Activated CD4-positive, alpha-beta T cell treated with anti-CD3 and anti-CD28 coated beads, Interleukin-2, amount 10 ng/mL, durations not matched to agents 24 days and 14 days (primary cell): ENCODE data around the gene HOMEZ. TPM values are rescaled to one million over a fixed set of nuclear protein-coding genes. Genes with fewer than 3 reads are reported as not detected.
"Not testable (repeated sequence)": the region's sequence is repeated elsewhere in the genome, so short reads cannot be mapped to it uniquely, and the experiment has no call there.

Source experiments
- DNase-seq: peaks from one replicate; pipeline ENCODE4 v3.0.0; 2022
- H3K27ac Mint-ChIP-seq: one replicate; pipeline ENCODE4 v1.8.0; 2022; ENCODE audit warnings: mild to moderate bottlenecking, mixed read lengths
- H3K27me3 Mint-ChIP-seq: one replicate; pipeline ENCODE4 v1.8.0; 2022; ENCODE audit warnings: mixed read lengths
- H3K36me3 Mint-ChIP-seq: one replicate; pipeline ENCODE4 v1.8.0; 2022; ENCODE audit warnings: low read depth, mild to moderate bottlenecking, mixed read lengths
- H3K4me1 Mint-ChIP-seq: one replicate; pipeline ENCODE4 v1.8.0; 2021; ENCODE audit warnings: mixed read lengths
- H3K4me3 Mint-ChIP-seq: one replicate; pipeline ENCODE4 v1.8.0; 2022; ENCODE audit warnings: mild to moderate bottlenecking, moderate library complexity, mixed read lengths
- H3K9me3 Mint-ChIP-seq: one replicate; pipeline ENCODE4 v1.8.0; 2021; ENCODE audit warnings: mixed read lengths
- intact Hi-C: fragments of 100-400 bp; cut with micrococcal nuclease; formaldehyde crosslinking; loops from one replicate; pipeline ENCODE4 v1.15.1; 2023
- total RNA-seq: library from RNA; stranded (reverse); gene quantifications from 2 replicates; pipeline ENCODE4 v1.2.3, GENCODE V29; 2022

The HOMEZ gene
- total RNA-seq, 1 donor from 2014 or later: 13.5 TPM

DNA sequence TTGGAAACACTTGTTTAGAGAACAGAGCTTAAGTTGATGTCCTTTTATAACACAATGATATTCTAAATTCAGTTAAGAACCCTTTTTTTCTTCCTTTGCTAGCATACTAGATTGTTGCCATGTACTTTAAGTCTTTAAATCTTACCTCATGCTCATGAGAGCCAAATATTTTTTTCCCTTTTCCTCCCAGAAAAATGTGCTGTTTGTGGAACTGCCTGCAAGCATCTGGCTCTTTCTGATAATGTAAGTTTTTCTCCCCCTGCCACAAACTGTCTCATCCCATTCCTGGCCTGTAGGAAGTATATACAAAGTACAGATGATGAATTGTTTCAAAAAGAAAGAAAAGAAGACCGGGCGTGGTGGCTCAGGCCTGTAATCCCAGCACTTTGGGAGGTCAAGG is 42.9 kb downstream of the HOMEZ start:
- Mint-ChIP-seq H3K36me3 (no peaks in the 10 kb centered on the region), H3K9me3 (no peaks in the 10 kb centered on the region), H3K27ac (no peak overlapping the region), H3K27me3 (peaks cover 18% of the 10 kb centered on the region), H3K4me1 (no peaks in the 10 kb centered on the region), H3K4me3 (no peak overlapping the region)
- intact Hi-C loops: no loop called here
- DNase-seq: no peak

DNA sequence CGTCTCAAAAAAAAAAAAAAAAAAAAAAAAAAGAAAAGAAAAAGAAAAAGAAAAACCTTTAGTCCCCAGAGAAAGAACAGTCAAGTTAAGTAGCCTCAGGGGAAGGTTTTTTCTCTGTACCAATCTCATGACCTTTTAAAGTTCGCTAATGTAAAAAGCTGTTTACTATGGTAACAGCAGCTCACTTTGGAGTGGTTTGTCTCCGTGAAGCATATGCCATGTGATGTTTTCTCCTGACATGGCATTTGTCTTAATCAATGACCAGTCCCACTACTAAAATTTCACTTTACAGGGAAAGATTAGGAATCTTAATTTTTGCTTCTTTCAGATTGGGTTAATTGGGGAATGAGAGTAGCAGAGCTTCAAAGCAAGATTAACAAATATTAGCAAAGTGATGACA is 43.9 kb downstream of the HOMEZ start:
- Mint-ChIP-seq H3K9me3 (no peaks in the 10 kb centered on the region), H3K27ac (no peak overlapping the region), H3K36me3 (no peaks in the 10 kb centered on the region), H3K4me3 (no peak overlapping the region), H3K27me3 (peaks cover 21% of the 10 kb centered on the region), H3K4me1 (peaks cover 6% of the 10 kb centered on the region)
- no peak for DNase-seq
- intact Hi-C loops: no loop called here

DNA sequence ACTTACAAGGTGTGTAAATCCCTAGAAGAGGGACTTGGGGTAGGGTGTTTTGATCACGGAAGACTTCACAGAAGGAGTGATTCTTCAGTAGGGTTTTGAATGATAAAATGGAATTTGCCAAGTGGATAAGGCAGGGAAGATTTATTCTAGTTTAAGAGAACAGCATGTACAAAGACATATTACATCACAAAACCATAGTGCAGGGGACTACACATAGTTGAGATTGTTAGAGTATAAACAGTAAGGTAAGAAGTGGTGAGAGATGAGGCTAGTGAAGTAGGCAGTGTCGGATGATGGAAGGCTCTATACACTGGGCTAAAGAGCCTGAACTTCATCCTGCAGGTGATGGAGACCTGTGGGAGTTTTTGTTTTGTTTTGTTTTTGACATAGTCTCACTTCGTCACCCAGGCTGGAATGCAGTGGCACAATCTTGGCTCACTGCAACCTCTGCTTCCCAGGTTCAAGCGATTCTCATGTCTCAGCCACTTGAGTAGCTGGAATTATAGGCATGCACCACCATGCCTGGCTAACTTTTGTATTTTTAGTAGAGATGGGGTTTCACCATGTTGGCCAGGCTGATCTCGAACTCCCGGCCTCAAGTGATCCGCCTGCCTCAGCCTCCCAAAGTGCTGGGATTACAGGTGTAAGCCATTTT is 44.7 kb downstream of the HOMEZ start:
- intact Hi-C loops, DNase-seq, H3K9me3 Mint-ChIP-seq: not testable (repeated sequence)

DNA sequence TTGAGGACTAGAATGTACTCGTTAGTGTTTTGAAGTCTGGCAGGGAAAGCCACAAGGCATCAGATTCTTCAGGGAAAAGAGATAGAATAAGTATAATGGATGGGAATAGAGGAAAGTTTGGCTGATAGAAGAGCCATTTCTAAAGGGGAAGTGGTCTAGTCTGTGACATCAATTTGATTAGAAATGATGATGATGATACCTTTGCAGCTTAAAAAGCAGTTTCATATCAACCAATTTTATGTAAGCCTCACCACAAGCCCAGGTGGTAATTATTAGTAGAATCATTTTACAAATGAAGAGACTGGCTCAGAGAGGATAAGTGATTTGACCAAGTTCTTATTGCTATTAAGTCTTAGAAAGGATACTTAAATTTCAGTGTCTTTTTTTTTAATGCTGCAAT is 45.3 kb downstream of the HOMEZ start:
- intact Hi-C loops: no loop called here
- no peak for DNase-seq
- Mint-ChIP-seq H3K9me3 (no peaks in the 10 kb centered on the region), H3K4me1 (peaks cover 6% of the 10 kb centered on the region), H3K27ac (no peak overlapping the region), H3K36me3 (no peaks in the 10 kb centered on the region), H3K27me3 (peaks cover 20% of the 10 kb centered on the region), H3K4me3 (no peak overlapping the region)

More for the DNA sequence above, 44.7 kb downstream of the HOMEZ start:
- H3K4me1 Mint-ChIP-seq, H3K36me3 Mint-ChIP-seq, H3K4me3 Mint-ChIP-seq, H3K27ac Mint-ChIP-seq: not testable (repeated sequence)
- peaks cover 23% of the 10 kb centered on the region for H3K27me3 Mint-ChIP-seq

DNA sequence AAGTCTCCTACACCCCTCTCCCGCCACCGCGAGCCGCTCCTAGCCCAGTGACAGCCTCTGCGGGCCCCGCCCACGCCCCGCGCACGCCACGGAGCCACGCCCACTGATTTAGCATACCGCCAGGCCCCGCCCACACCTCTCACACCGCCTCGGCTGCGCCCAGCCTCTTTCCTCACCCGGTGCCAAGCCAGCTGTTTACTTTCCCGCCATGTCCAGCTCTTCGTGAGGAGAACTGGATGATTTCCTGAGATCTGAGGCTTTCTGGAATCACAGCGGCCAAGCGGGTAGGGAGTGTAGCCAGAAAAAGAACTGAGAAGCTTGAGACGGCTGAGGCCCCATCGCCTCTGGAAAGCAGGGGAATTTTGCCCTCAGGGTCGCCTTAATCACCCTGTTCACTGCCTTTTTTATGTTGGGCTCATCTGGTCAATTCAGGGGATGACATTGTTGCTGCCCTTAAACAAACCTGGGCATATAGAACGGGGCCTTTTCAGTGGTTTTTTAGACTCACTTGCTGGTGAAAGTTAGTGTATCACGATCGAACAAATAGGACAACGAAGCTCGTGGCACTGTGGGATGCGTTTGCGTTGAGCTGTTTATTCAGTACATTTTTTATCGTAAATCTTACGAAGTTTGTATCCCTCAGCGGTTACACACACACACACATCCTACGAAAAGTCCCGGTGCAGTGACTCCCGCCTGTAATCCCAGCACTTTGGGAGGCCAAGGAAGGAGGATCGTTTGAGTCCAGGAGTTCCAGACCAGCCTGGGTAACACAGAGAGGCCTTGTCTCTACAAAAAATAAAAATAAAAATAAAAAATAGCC is 47.9 kb downstream of the HOMEZ start, which contains the start of gene RNF212B:
Gene RNF212B, plus strand, starts transcription at position 165 of the 823 bp plus-strand sequence. CDS start 2,410 bp downstream, outside the sequence.
- peak within 1 kb of the TSS; percentile 68 for H3K4me3 Mint-ChIP-seq
- intact Hi-C loops: no loop called here

DNA sequence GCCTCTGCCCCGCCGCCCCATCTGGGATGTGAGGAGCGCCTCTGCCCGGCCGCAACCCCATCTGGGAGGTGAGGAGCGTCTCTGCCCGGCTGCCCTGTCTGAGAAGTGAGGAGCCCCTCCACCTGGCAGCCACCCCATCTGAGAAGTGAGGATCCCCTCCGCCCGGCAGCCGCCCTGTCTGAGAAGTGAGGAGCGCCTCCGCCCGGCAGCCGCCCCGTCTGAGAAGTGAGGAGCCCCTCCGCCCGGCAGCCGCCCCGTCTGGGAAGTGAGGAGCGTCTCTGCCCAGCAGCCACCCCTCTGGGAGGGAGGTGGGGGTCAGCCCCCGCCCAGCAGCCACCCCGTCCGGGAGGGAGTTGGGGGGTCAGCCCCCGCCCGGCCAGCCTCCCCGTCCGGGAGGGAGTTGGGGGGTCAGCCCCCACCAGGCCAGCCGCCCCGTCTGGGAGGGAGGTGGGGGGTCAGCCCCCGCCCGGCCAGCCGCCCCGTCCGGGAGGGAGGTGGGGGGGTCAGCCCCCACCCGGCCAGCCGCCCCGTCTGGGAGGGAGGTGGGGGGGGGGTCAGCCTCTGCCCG is 53.6 kb downstream of the HOMEZ start:
- H3K4me3 Mint-ChIP-seq, H3K4me1 Mint-ChIP-seq, H3K36me3 Mint-ChIP-seq, H3K9me3 Mint-ChIP-seq, intact Hi-C loops, DNase-seq, H3K27me3 Mint-ChIP-seq, H3K27ac Mint-ChIP-seq: not testable (repeated sequence)

More for the DNA sequence above, 47.9 kb downstream of the HOMEZ start, which contains the start of gene RNF212B:
- Mint-ChIP-seq H3K9me3 (no peaks in the 10 kb centered on the region), H3K36me3 (no peaks in the 10 kb centered on the region), H3K27me3 (peaks cover 13% of the 10 kb centered on the region), H3K27ac (no peak within 1 kb of the TSS), H3K4me1 (peaks cover 6% of the 10 kb centered on the region)
- DNase-seq: peak; percentile 95

DNA sequence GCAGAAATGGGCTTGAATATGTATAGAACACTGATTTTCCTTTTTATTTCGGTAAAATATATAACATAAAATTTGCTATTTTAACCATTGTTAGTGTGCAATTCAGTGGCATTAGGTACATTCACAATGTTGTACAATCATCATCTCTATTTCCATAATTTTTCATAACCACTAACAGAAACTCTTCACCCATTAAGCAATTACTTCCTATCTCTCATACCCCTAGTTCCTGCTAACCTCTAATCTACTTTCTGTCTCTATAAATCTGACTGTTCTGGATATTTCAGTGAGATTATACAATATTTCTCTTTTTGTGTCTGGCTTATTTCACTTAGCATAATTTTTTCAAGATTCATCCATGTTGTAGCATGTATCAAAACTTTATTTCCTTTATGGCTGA is 57.1 kb downstream of the HOMEZ start:
- Mint-ChIP-seq H3K36me3 (no peaks in the 10 kb centered on the region), H3K27ac (no peak overlapping the region), H3K4me1 (no peaks in the 10 kb centered on the region), H3K27me3 (peaks cover 16% of the 10 kb centered on the region), H3K4me3 (no peak overlapping the region), H3K9me3 (no peaks in the 10 kb centered on the region)
- no peak for DNase-seq
- intact Hi-C loops: no loop called here

DNA sequence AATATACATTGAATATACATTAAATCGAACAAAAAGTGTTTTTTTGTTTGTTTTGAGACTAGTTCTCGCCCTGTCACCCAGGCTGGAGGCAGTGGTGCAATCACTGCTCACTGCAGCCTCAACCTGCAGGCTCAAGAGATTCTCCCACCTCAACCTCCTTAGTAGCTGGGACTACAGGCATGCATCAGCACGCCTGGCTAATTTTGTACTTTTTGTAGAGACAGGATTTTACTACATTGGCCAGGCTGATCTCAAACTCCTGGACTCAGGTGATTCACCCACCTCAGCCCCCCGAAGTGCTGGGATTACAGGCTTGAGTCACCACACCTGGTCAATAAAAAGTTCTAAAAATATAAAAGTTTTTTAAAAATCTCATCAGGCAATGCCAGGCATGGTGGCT is 58.4 kb downstream of the HOMEZ start:
- no peak overlapping the region for H3K27ac Mint-ChIP-seq
- intact Hi-C loops: no loop called here
- H3K4me1 Mint-ChIP-seq: no peaks in the 10 kb centered on the region
- H3K27me3 Mint-ChIP-seq: peaks cover 17% of the 10 kb centered on the region
- H3K9me3 Mint-ChIP-seq: no peaks in the 10 kb centered on the region
- H3K4me3 Mint-ChIP-seq: no peak overlapping the region
- no peaks in the 10 kb centered on the region for H3K36me3 Mint-ChIP-seq
- no peak for DNase-seq

DNA sequence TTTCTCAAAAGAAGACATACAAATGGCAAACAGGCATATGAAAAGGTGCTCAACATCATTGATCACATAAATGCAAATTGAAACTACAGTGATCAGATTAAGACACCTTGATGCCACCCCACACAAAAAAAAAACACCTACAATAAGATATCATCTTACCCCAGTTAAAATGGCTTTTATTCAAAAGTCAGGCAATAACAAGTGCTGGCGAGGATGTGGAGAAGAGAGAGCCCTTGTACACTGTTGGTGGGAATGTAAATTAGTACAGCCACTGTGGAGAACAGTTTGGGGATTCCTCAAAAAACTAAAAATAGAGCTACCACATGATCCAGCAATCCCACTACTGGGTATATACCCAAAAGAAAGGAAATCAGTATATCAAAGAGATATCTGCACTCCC is 61.0 kb downstream of the HOMEZ start:
- intact Hi-C loops: not testable (repeated sequence)

More for the DNA sequence above, 61.0 kb downstream of the HOMEZ start:
- not testable (repeated sequence) for H3K4me3 Mint-ChIP-seq, H3K36me3 Mint-ChIP-seq, H3K9me3 Mint-ChIP-seq, H3K27ac Mint-ChIP-seq, DNase-seq, H3K4me1 Mint-ChIP-seq
- H3K27me3 Mint-ChIP-seq: peaks cover 33% of the 10 kb centered on the region

Other genes starting within 250 kb of the HOMEZ start
- not detected in 2 replicates for gene PSMB11, start 243.9 kb downstream of the HOMEZ start, total RNA-seq
- gene CDH24, start 228.6 kb downstream of the HOMEZ start, total RNA-seq: 1.6 and 1.7 TPM in 2 replicates
- gene ACIN1, start 191.0 kb downstream of the HOMEZ start, total RNA-seq: 221 and 224 TPM in 2 replicates
- 50.9 and 54.3 TPM in 2 replicates for gene C14orf119, start 190.6 kb downstream of the HOMEZ start, total RNA-seq
- not detected in 2 replicates for gene CIROP, start 181.1 kb downstream of the HOMEZ start, total RNA-seq
- 0.35 TPM in 1 of 2 replicates, not detected in the other for gene CEBPE, start 166.9 kb downstream of the HOMEZ start, total RNA-seq
- gene SLC7A8, start 102.5 kb downstream of the HOMEZ start, total RNA-seq: not detected in 2 replicates
- not detected in 2 replicates for gene RNF212B, start 48.2 kb downstream of the HOMEZ start, total RNA-seq
- gene PPP1R3E, start 16.7 kb upstream of the HOMEZ start, total RNA-seq: 21.3 and 23.3 TPM in 2 replicates
- 5.6 and 5.7 TPM in 2 replicates for gene BCL2L2, start 20.7 kb upstream of the HOMEZ start, total RNA-seq
- 277 and 278 TPM in 2 replicates for gene PABPN1, start 35.3 kb upstream of the HOMEZ start, total RNA-seq
- 2.0 and 2.3 TPM in 2 replicates for gene SLC22A17, start 66.8 kb upstream of the HOMEZ start, total RNA-seq
- not detected in 2 replicates for gene EFS, start 79.0 kb upstream of the HOMEZ start, total RNA-seq
- gene IL25, start 86.7 kb upstream of the HOMEZ start, total RNA-seq: not detected in 2 replicates
- not detected in 2 replicates for gene CMTM5, start 90.9 kb upstream of the HOMEZ start, total RNA-seq
- gene MYH6, start 122.1 kb upstream of the HOMEZ start, total RNA-seq: 0.17 and 0.23 TPM in 2 replicates
- gene MYH7, start 149.5 kb upstream of the HOMEZ start, total RNA-seq: not detected in 2 replicates
- 78.6 and 79.2 TPM in 2 replicates for gene NGDN, start 183.6 kb upstream of the HOMEZ start, total RNA-seq